Measurements from ENCODE around the gene PRLR. TPM values are rescaled to one million over a fixed set of nuclear protein-coding genes. Genes with fewer than 3 reads are reported as not detected.
"Not testable (repeated sequence)": the region's sequence is repeated elsewhere in the genome, so short reads cannot be mapped to it uniquely, and the experiment has no call there.

Gene PRLR
- total and polyA plus RNA-seq, 10 of the 15 experiments (the other 5 are each of a cell fraction or from before 2014, with no cell fraction given), result 0.03 to 8.1 (median 0.20) TPM

GRCh38 chr5:35036536-35036935 is 193.8 kb downstream of the PRLR start (continued):
- TF ChIP-seq YBX1 (IDR thresholded peaks at IDR 0.05), result no peak

DNA sequence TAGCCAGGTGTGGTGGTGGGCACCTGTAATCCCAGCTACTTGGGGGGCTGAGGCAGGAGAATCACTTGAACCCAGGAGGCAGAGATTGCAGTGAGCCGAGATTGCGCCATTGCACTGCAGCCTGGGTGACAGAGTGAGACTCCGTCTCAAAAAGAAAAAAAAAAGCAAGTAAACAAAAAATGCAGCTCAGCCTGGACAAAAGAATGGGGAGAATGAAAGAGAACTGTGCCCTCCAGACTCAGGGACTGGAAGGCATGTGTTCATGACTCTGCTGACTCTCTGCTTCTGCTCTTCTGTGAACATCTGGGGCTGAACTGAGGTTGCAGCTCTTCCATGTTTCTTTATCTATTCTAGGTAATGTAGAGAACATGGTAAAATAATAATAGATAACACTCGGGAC is 194.4 kb downstream of the PRLR start:
- ATAC-seq; H2AFZ ChIP-seq (ENCODE audit: control insufficient read depth, low read depth, low read length); BruUV-seq (replicated peaks); H3K4me3 ChIP-seq; H3K4me1 ChIP-seq (ENCODE audit: control insufficient read depth, insufficient read depth, low read length); H3K4me2 ChIP-seq (ENCODE audit: control insufficient read depth, insufficient read depth); H3K36me3 ChIP-seq (ENCODE audit: control insufficient read depth in 2 of 2, insufficient read depth in 2 of 2, low read length in 1 of 2); H3K9ac ChIP-seq (ENCODE audit: control insufficient read depth, insufficient read depth, low read length); H4K20me1 ChIP-seq (ENCODE audit: control insufficient read depth, insufficient read depth); H3K9me3 ChIP-seq (replicated peaks; ENCODE audit: control insufficient read depth, insufficient read depth, low read length); H3K27ac ChIP-seq (ENCODE audit: control insufficient read depth, insufficient read depth); intact Hi-C loops (cut with micrococcal nuclease; ENCODE audit: unreplicated experiment); DNase-seq (ENCODE audit: low read depth, low spot score); SMC1A ChIA-PET (ENCODE audit: uncharacterized antibody, unreplicated experiment); H3K27me3 ChIP-seq (replicated peaks in 1 of 2; ENCODE audit: control insufficient read depth in 2 of 2, insufficient read depth in 2 of 2, low read length in 1 of 2); FAIRE-seq; in situ Hi-C loops (cut with MboI); POLR2A ChIA-PET; H3K79me2 ChIP-seq (ENCODE audit: control insufficient read depth, insufficient read depth, low read length): not testable (repeated sequence)
- ChIA-PET CTCF (interaction anchor here (1.4 kb wide), 1 partner anchor 8 kb away, joined by 3 read pairs; no protein-coding TSS in a partner anchor), RAD21 (ENCODE audit: unreplicated experiment) (interaction anchor here (0.7 kb wide), 1 partner anchor 53 kb away, joined by 3 read pairs; no protein-coding TSS in a partner anchor)
- 5% methylated on average over 1 of the region's 4 CpGs for WGBS (ENCODE audit: insufficient coverage, insufficient replicate concordance, low lambda C conversion rate, missing lambda C conversion rate)

GRCh38 chr5:35035271-35035670 is 195.0 kb downstream of the PRLR start:
- DNase-seq (ENCODE audit: low read depth, low spot score) (no peak), FAIRE-seq (no peak), ATAC-seq (no peak)
- TF ChIP-seq ATF7 (IDR thresholded peaks at IDR 0.05; ENCODE audit: low read depth), result no peak
- no peak for TF ChIP-seq CREB1 (IDR thresholded peaks at IDR 0.05; ENCODE audit: low read depth)
- no peak for TF ChIP-seq USF1 (IDR thresholded peaks at IDR 0.05; ENCODE audit: borderline replicate concordance, extremely low read length, insufficient read depth, low read depth, low read length)
- no peak for TF ChIP-seq HDAC2 (IDR thresholded peaks at IDR 0.05)
- TF ChIP-seq ZBTB11 (CRISPR knock-in tag; IDR thresholded peaks at IDR 0.05), result no peak
- no peak for TF ChIP-seq STAT1 (conservative IDR thresholded peaks at IDR 0.05)
- TF ChIP-seq HSF1 (IDR thresholded peaks at IDR 0.05; ENCODE audit: low read depth, low read length), result no peak
- H3K4me2 ChIP-seq (ENCODE audit: control insufficient read depth, insufficient read depth), result no peak overlapping the region
- H3K9ac ChIP-seq (ENCODE audit: control insufficient read depth, insufficient read depth, low read length), result no peak overlapping the region
- H3K4me3 ChIP-seq, result no peak overlapping the region
- no peaks in the 10 kb centered on the region for H4K20me1 ChIP-seq (ENCODE audit: control insufficient read depth, insufficient read depth)
- no peaks in the 10 kb centered on the region for H3K79me2 ChIP-seq (ENCODE audit: control insufficient read depth, insufficient read depth, low read length)
- H3K9me3 ChIP-seq (replicated peaks; ENCODE audit: control insufficient read depth, insufficient read depth, low read length), result no peaks in the 10 kb centered on the region
- CTCF ChIA-PET, result interaction anchor here (1.4 to 1.5 kb wide), 2 partner anchors 8 to 11 kb away, joined by 3 read pairs; no protein-coding TSS in a partner anchor
- no peaks in the 10 kb centered on the region for H3K4me1 ChIP-seq (ENCODE audit: control insufficient read depth, insufficient read depth, low read length)
- H3K27me3 ChIP-seq (replicated peaks in 1 of 2; ENCODE audit: control insufficient read depth in 2 of 2, insufficient read depth in 2 of 2, low read length in 1 of 2), result no peaks in the 10 kb centered on the region; a peak in 1 of 4 replicates
- no peaks in the 10 kb centered on the region for H3K36me3 ChIP-seq (ENCODE audit: control insufficient read depth in 2 of 2, insufficient read depth in 2 of 2, low read length in 1 of 2)
- POLR2A ChIA-PET, result no interaction called here
- in situ Hi-C loops (cut with MboI) (no loop called here), intact Hi-C loops (cut with micrococcal nuclease; ENCODE audit: unreplicated experiment) (no loop called here)
- H3K27ac ChIP-seq (ENCODE audit: control insufficient read depth, insufficient read depth), result no peak overlapping the region
- no peak overlapping the region for H2AFZ ChIP-seq (ENCODE audit: control insufficient read depth, low read depth, low read length)
- SMC1A ChIA-PET (ENCODE audit: uncharacterized antibody, unreplicated experiment), result interaction anchor here (0.7 kb wide), 1 partner anchor 8 kb away, joined by 3 read pairs; no protein-coding TSS in a partner anchor
- BruUV-seq (replicated peaks), result no TSS peak
- RAD21 ChIA-PET (ENCODE audit: unreplicated experiment), result no interaction called here
- WGBS (ENCODE audit: insufficient coverage, insufficient replicate concordance, low lambda C conversion rate, missing lambda C conversion rate), result 3% methylated on average over 3 of the region's 3 CpGs
